Stimulated activated CD4-positive, alpha-beta T cell treated with anti-CD3 and anti-CD28 coated beads, TNF-alpha, amount 100 ng/mL, for 1 hour (primary cell): ENCODE data around the gene TAX1BP3.

Source experiments
- DNase-seq, 3 donors: peaks; one replicate each; pipeline ENCODE4 v3.0.0-alpha.2; 2020; ENCODE audit warnings: low read depth in 3 of 3, low spot score in 1 of 3

The TAX1BP3 gene

DNA sequence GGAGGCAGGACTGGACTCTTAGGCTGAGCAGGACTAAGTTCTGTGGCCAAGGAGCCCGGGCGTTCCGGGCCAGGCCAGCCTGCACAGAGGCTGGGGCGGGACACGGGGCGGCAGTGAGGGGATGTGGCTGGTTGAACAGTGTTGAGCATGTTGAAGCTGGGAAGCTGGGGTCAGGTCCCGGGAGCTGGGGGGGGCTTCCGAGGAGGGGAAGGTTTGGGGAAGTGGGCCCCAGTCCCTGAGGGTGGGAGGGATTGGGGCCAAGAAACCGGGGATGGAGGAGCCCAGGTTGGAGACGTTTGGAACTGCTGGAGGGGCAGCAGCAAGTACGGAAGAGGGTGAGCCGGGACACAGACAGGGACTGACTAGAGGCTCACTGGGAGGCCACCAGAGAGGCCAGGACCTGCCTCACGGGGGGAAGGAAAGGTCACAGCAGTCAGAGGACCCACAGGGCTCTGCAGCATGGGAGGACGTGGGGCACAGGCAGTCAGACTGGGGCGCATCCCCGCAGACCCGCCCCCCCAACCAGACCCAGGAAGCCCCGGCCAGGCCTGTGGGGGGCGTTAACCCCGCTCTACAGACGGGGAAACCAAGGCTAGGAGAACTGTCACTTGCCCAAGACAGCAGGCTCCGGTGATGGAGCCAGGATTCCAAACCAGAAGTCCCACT lies 9.5 kb downstream of the TAX1BP3 start:
- no peak for DNase-seq

DNA sequence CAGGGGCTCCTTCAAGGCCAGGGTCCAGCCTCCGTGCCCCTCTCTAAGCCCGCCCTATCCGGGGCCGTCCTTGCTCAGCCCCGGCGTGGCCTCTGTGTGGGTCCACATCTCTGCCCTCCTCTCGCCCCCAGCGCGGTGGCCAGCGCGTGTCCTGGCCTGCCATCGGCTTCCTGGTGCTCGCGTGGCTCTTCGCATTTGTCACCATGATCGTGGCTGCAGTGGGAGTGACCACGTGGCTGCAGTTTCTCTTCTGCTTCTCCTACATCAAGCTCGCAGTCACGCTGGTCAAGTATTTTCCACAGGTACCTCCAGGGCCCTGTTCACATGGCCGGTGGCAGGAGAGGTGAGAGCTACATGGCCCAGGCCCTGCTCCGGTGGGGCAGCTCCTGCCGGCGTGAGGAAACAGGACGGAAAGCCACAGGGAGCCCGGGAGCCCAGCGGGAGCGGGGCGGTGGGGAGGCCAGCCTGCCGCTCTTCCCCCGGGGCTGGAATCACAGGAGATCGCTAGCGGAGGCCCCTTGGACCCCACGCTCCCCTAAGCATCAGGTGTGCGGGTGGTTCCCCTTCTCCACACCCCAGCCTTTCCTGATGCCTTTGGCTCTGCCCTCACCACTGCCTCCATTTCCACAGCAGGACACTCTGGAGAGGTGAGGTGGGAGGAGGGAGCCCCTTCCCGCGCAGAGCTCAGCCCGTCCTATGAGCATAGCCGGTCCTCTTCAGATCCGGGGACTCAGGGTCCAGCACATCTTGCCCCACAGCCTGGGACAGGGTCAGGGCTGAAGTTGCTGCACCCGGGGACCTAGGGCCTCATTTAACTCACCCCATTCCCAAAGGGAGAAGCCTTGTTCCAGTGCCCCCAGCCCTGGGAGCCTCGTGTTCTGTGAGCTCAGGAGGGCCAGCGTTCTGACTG lies 10.2 kb downstream of the TAX1BP3 start:
- DNase-seq: no peak

- DNase-seq: no peak
Observed at GRCh38 chr17:3657588-3657869, 10.8 kb downstream of the TAX1BP3 start.

DNA sequence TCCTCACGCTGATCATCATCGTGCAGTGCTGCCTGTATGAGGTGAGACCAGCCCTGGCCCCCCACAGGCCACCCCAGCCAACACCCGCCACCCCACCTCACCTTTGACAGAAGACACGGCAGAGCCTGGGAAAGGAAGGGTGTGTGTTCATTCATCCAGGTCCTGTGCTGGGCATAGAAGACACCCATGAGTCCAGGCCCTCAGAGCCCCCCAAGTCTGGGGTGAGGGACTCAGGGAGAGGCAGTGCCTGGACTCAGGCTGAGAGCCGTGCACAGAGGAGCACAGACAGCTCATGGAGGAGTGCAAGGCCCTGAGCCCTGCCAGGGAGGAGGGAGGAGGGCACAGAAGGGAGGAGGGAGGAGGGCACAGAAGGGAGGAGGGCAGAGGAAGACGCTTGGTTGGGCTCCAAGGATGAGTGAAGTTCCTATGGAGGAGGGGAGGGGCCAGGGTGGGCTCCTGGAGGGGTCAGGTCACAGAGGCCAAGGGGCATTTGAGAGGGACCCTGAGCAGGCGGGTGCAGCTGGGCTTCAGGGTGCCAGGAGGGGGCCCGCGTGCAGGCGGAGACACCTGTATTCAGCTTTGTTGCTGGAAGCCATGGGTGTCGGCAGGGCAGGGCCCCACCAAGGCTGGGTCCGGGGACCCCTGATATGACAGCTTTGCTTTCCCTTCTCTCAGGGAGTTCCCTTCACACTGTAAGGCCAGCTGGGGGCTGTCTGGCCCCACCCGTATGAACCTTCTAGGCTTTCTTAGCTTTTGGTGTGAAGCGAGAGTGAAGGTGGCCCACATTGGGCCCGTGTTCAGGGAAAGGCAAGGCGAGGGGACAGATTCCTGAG lies 11.4 kb downstream of the TAX1BP3 start:
- no peak for DNase-seq

- DNase-seq: no peak
Observed at GRCh38 chr17:3656353-3656752, 12.0 kb downstream of the TAX1BP3 start.

- no peak for DNase-seq
Observed at GRCh38 chr17:3655766-3656165, 12.6 kb downstream of the TAX1BP3 start.

GRCh38 chr17:3647769-3648555 lies 20.4 kb downstream of the TAX1BP3 start:
- DNase-seq: peak in 1 of 3 donors; percentile 21

- no peak for DNase-seq
Observed at GRCh38 chr17:3647251-3647650, 21.1 kb downstream of the TAX1BP3 start.

GRCh38 chr17:3645310-3645709 lies 23.1 kb downstream of the TAX1BP3 start:
- no peak for DNase-seq

GRCh38 chr17:3643889-3644349 lies 24.5 kb downstream of the TAX1BP3 start:
- DNase-seq: no peak

- no peak for DNase-seq
Observed at GRCh38 chr17:3641717-3642486, 26.5 kb downstream of the TAX1BP3 start.

DNA sequence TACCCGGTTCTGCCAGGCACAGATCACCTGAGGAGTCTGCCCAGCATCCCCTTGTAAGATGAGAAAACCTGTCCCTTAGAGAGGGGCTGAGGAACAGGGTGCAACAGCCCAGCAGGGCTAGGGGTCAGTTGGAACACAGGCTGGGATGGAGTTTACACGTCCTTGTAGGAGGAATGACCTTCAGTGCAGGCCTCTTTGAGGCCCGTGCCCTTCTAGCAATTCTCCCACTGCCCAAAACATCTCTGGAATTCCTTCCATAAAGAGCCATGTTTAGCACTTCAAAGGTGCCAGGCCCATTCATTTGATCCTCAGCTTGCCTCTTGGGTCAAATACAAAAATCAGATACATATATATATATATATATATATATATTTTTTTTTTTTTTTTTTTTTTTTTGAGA lies 27.4 kb downstream of the TAX1BP3 start:
- DNase-seq: no peak

DNA sequence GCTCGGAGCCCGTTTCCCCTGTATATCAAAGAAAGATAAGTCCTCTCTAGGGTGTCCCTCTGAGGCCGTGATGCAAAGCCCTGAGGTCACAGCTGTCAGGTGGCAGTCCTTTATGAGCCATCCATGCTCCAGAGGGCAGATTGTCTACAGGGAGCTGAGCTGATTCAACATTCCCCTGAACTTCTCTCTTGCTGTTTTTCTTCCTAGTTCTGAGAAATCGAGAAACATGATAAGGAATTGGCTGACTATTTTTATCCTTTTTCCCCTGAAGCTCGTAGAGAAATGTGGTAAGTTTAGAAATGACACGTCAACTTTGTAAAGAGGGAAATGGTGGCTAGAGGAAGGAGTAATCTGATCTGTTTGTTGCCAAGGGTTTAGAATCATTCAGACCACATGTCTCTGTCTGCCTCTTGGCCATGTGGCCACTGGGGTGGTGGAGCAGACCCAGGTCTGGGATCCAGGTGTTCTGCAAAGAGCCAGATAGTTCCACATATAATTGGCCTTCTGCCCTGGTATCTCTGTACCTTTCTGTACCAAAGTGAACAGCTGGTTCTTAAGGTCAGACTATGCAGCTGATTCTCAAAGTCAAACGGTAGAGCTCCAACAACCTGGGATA lies 28.3 kb downstream of the TAX1BP3 start:
- DNase-seq: no peak

DNA sequence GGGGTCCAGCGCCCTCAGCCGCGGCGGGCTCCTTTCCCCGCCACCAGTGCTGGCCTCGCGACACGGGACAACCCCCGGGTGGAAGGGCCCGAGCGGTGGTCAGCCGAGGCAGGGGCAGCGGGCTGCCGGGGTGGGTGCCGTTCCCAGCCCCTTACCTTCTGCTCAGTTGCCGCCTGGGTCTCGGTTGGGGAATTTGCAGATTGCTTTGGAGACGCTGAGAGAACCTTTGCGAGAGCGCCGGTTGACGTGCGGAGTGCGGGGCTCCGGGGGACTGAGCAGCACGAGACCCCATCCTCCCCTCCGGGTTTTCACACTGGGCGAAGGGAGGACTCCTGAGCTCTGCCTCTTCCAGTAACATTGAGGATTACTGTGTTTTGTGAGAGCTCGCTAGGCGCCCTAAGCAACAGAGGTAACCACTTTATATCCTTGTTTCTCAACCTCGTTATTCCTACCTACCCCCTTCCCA lies 31.4 kb downstream of the TAX1BP3 start:
- DNase-seq: peak in 1 of 3 donors; percentile 4

DNA sequence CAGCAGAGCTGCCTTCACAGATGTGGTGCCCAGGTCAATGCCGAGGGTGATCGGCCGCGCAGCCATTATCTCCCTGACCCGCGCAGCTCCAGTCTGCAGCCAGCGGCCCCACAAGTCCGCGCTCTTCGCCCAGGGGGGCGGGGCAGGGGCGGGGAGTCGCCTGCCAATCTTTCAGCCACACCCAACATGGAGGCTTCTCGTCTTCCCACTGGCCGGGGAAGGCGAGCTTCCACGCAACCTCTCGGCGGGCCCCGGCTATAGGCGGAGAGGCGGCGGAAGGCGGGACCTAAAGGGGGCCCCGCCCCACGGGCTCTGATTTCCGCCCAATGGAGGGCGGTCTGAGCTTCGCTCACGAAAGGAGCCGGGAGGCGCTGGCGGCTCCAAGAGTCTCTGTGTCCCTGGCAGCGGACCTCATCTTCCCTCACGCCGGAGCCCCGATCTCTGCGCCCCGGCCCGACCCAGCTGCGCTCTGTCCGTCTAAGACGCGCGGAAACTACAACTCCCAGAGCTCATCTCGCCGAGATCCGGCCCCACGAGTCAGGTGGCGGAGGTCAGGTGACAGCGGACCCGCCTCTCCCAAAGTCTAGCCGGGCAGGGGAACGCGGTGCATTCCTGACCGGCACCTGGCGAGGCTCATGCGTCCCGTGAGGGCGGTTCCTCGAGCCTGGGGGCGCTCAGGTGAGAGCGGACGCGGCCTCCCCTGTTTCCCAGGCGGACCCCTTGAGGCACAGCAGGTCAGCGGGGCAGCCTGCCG lies 32.0 kb downstream of the TAX1BP3 start, which contains the start of the genes CTNS and SHPK:
TSS of gene CTNS (plus strand) at position 607 of the 754 bp plus-strand sequence. CDS start 3,447 bp downstream, outside the sequence.
TSS of gene SHPK (minus strand) at position 97 of the 754 bp plus-strand sequence. CDS start at position 66, 31 bp downstream.
- peak; percentile 83 to 92 (median 87) for DNase-seq

- no peak for DNase-seq
Observed at GRCh38 chr17:3635474-3636153, 32.8 kb downstream of the TAX1BP3 start.

- DNase-seq: no peak
Observed at GRCh38 chr17:3632287-3632686, 36.1 kb downstream of the TAX1BP3 start.

DNA sequence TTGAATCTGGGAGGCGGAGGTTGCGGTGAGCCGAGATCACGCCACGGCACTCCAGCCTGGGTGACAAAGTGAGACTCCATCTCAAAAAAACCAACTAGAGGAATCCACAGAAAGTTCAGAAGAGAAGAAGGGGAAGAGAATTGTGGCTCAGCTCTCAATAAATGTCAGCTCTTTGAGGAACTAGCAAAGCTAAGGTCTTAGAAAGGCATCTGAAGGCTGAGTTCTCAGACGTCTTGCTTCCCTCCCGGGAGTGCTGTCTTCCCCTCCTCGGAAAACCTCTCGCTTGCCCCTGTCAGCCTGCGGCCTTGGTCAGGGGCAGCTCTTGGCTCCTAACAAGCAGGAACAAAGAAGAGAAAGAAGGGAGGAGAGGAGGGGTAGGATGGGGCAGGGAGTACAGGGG lies 37.6 kb downstream of the TAX1BP3 start:
- no peak for DNase-seq
